Activated CD4-positive, alpha-beta T cell treated with anti-CD3 and anti-CD28 coated beads, Interleukin-2, Interleukin-6, amounts not matched to agents 100 ng/mL and 50 ng/mL, durations not matched to agents 16 hours and 8 hours (primary cell): ENCODE results near the gene ZNF774.
A peak's percentile ranks its signal among the peaks of the same experiment; 100 is the strongest.
"Not testable (repeated sequence)": the region's sequence is repeated elsewhere in the genome, so short reads cannot be mapped to it uniquely, and the experiment has no call there.

Source experiments
- DNase-seq: peaks from one replicate; pipeline ENCODE4 v3.0.0-alpha.2; 2020

ZNF774 gene

DNA sequence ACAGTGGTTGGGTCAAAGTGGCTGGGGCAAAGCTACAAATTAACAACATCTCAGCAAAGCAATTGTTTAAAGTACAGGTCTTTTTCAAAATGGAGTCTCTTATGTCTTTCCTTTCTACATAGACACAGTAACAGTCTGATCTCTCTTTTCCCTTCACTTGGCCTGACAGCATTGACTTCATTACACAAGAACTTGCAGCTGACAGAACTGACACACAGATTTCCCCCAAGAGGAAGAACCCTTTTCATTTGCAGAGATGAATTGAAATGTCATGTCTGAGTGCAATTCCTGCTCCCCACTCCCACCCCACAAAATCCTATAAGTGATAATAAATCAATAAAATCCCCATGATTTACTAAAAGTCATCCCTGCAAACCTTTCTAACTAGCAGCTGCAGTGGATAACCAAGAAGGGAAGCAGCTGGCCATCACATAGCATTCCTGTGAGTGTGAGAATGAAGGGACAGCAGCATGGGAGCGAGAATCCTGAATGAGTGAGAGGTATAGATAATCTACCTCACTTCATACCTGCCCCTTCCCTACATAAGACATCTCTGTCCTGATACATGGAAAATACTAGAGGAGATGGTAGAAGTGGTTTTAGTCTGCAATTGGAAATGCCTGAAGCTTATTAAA is 4.5 kb upstream of the ZNF774 start:
- not testable (repeated sequence) for DNase-seq

DNA sequence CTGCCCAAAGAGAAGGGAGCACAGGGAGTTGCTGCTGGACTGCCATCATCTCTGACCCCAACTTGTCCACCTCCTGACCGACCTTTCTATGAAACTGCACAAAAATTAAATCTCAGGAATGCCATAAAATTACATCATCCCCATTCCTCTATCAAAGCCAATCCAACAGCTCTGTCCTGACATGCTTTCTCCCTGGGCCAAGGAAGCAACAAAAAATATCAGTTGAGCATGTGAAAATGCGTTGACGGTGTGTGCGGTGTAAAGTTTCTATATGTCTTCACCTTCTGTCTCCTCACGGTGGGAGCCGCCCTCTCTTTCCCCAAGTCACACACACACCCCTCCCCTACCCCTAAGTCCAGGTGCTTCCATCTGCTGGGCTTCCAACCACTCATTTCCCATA is 3.6 kb upstream of the ZNF774 start:
- DNase-seq = no peak

DNA sequence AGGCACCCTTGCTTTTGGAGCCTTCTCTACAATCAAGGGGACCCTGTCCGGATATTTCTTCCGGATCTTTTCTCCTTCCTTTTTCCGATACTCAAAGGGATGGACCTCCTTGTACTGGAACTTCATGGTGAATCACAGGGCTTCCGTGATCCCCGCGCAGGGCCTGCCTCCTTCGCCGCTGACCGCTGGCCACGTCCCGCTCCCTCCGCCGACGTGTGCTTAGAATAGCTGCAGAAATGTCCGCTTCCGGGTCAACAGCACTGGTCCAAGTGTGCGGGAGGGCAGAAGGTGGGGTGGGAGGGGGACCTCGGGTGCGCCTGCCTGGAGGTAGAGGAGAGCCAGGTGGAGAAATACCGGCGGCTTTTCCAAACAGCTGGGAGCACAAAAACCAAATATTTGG is 3.0 kb upstream of the ZNF774 start:
- no peak for DNase-seq

DNA sequence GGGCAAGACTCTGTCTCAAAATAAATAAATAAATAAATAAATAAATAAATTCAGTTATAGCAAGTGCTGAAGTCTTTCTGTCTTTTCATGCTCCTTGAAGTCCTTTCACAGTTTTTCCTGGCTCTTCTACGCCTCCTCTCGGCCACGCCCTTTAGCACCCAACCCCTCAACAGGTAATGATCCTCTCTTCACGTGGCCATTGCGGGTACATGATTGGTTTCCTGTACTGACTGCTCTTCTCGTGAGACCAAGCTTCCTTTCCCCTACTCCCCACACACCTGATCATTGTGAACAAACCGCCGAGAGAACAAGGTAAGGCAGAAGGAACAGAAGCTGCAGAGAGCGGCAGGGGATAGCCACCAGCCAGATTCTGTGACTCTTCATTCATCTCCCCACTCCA is 2.3 kb upstream of the ZNF774 start:
- no peak for DNase-seq

DNA sequence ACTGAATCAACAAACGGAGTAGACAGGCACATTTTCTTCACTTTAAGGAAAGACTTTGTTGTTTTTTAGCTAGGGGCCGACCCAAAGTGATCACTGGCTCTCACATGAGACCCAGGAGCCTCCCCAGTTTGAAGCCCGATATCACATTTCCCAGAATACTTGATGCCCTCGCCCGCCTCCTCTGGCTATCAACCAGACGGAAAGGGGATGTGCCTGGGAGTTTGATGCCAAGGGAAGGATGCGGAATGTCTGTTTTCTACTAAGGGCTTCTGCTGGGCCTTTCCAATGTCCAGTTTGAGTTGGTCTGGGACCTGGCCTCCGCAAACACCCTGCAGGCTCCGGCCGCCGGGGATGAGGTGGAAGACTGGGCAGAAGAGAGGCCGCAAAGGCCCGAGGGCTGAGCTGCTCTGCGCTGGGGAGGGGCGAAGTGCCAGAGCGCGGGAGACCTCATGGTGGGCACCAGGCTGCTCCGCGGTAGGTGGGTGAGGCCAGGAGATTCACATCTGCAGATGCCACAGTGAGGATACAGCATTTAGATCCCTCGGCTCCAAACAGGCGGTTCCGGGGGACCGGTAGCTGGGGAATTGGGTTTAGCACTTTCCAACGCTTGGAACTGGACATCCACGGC is 491 bp upstream of the ZNF774 start:
- no peak for DNase-seq

DNA sequence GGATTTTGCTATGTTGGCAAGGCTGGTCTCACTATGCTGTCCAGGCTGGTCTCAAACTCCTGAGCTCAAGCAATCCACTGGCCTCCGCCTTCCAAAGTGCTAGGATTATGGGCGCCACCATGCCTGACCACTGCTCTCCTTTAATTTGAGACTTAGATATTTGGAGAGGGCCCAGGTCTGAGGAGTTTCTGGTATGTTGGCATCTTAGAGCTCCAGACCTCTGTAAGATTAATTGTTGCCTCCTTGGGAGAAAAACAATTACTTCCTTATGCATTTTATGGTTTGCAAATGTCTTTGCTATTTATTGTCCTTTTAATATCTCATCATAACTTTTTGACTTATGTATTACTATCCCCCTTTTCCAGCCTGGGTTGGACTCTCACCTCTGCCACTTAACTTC is 2.9 kb downstream of the ZNF774 start:
- DNase-seq = no peak

DNA sequence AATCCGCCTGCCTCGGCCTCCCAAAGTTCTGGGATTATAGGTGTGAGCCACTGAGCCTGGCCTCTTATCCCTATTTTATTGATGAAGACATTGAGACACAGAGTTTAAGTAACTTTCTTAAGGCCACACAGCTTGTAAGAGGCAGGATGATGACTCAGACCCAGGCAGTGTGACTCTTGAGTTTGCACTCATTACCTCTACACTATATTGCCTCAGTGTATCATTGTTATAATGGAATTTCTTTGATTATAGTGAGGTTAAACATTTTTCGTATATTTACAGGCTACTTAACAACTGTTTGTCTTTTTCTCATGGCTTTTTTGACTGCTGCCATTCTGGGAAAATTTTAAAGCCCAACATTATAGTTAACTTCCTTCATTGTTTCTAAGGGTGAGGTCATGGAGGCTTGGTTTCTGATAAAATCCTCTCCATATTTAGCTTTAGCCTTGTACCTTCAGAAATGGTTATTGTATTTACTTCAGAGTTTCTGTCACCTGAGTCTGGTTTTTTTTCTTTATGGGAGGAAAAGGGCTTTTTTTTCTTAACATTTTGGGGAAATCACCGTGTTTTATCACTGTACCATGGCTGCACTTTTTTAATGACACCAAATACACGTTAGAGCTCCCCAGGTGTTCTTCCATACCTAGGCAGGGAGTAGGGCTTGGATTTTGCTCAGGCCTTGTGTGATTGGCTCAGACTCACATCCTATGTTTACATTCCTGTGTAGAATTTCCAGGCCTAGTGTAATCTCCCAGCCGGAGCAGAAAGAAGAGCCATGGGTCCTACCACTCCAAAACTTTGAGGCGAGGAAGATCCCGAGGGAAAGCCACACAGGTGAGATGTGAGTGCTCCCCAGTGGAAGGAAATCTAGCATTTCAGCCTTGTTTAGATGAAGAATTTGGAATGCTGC is 6.3 kb downstream of the ZNF774 start:
- DNase-seq = no peak

DNA sequence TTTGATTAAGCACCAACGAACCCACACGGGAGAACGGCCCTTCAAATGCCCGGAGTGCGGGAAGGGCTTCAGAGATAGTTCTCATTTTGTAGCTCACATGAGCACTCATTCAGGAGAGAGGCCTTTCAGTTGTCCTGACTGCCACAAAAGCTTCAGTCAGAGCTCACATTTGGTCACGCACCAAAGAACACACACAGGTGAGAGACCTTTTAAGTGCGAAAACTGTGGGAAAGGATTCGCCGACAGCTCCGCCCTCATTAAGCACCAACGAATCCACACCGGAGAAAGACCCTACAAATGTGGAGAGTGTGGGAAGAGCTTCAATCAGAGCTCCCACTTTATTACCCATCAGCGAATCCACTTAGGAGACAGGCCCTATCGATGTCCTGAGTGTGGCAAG is 8.7 kb downstream of the ZNF774 start:
- no peak for DNase-seq

DNA sequence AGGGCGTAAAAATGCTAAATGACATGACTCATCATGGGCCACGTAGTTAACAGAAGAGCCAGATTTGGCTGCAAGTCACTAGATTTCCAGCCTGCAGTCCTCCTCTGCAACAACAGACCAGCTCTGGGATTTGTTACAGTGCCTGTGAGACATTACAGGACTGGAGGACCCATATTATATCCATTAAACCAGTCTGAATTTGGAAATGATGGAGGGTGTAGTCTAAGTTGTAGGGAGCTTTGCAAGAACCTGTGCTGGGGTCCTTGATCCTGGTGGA is 10.8 kb downstream of the ZNF774 start:
- no peak for DNase-seq

DNA sequence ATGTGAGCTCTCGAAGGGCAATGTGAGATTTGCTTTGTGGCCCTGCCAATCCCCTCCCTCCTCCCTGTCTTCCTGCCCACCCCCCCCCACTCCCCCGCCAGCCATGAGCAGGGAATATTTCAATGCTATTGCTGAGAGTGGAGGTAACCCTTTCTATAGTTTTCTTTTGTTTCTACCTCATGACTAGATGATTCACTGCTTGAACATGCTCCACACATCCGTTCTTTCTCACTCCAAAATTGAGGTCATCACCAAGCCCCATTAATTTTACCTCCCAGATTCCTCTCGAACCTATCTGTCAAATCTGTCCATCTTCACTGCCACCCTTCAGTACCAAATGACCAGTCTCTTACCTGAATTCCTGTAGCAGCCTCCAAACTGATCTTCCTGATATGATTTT is 12.2 kb downstream of the ZNF774 start:
- DNase-seq = no peak

DNA sequence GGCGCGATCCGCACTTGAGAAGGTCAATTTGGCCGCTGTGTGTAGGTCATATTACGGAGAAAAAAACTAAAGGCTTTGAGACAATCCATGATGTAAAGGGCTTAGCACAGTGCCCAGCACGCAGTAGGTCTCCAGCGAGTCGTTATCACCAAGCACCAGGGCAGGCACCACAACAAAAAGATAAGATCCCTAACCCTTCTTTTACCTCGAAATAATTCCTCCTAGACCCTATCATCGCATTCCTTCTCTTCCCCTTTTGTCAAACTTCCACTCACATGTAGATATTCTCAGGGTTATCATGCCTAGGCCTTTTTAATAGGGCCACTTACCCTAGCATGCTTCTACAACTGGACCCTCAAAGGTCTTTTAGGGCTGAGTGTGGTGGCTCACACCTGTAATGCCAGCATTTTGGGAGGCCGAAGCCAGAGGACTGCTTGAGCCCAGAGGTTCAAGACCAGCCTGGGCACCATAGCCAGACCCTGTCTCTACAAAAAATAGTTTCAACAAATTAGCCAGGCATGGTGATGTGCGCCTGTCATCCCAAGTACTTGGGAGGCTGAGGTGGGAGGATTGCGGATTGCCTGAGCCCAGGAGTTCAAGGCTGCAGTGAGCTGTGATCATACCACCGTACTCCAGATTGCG is 13.5 kb downstream of the ZNF774 start:
- no peak for DNase-seq

DNA sequence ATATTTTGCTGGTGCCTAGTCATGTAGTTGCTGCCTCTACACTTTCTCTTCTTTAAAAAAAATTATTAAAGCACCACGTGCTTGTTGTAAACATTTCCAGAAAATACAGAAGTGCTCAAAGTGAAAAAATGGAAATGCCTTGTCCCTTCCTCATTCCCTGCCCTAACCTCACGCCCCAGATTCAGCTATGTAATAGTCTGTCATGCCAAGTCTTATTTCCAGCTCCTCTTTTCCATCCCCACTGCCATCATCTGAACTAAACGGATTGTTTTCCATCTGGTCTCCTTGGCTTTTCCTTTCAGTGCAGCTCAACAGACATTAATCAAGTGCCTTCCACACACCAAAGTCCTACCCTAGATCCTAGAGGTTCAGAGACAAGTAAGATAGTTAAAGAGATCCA is 15.5 kb downstream of the ZNF774 start:
- no peak for DNase-seq

DNA sequence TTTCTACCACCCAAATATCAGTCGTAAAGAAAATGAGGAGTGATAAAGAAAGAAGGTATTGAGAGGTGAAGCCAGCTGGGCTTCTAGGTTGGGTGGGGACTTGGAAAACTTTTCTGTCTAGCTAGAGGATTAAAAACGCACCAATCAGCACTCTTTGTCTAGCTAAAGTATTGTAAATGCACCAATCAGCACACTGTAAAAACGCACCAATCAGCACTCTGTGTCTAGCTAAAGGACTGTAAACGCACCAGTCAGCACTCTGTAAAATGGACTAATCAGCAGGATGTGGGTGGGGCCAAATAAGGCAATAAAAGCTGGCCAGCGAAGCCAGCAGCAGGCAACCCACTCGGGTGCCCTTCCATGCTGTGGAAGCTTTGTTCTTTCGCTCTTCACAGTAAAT is 23.0 kb downstream of the ZNF774 start:
- DNase-seq = no peak

DNA sequence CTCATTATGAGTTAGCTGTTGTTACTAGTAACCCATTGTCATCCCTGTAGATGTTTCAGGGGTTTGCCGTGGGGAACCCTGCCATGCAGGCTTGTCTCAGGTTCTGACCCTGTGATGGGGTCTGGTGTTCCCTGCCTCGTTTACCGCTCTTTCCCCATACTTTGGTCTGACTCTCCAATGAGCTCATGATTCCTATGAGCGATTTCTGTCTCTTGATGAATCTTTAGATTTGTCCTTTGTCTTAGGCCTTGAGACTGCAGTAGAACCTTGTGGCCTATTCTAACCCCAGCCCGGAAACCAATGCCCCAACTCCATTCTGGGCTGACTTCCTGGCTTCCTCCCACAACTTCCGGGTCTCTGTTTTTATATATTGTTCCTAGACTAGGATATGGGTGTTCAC is 24.7 kb downstream of the ZNF774 start:
- peak; percentile 77 for DNase-seq

DNA sequence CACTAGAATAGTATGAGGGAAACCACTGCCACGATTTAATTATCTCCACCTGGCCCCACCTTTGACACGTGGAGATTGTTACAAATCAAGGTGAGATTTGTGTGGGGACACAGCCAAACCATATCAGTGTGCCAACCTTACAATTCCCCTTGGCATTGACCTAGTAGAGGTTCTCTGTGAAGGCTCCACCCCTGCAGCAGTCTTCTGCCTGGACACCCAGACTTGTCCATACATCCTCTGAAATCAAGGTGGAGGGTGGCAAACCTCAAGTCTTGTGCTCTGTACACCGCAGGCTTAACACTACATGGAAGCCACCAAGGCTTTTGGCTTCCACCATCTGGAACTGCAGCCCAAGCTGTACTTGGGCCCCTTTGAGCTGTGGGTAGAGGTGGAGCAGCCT is 27.2 kb downstream of the ZNF774 start:
- no peak for DNase-seq

DNA sequence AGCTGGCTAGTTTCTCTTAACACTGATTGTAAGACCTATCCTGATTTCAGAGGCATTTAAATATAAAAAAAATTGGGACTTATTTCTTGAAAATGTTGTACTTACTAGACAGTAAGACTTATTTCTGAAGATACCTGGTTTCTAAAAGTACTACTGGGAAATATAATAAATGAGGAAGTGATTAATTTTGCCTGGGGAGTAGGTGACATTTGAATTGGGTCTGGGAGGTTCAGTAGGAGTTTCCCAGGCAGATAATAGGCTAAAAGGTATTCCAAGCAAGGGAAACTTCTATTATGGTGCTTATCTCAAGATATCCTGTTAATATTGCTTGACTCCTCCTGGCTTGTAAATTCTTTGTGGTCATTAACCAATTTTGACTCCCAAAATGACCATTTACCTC is 29.4 kb downstream of the ZNF774 start:
- DNase-seq = no peak

DNA sequence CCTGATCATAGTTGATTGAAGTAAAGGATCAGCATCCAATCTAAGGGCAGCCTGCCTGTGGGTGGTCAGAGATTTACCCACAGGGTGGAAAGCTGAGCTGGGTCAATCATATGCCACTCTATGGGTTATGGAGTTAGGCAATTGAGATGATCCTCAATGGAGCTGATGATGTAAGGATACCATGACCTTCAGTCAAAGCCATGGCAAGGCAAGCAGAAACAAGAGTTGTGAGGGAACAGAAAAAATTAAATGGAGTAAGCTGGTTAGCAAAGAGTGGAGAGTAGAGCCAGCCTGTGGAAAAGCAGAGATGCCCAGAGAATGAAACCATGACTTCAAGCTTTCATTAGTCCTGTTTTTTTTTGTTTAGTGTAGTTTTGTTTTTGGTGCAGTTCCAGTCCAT is 30.2 kb downstream of the ZNF774 start:
- DNase-seq = no peak

DNA sequence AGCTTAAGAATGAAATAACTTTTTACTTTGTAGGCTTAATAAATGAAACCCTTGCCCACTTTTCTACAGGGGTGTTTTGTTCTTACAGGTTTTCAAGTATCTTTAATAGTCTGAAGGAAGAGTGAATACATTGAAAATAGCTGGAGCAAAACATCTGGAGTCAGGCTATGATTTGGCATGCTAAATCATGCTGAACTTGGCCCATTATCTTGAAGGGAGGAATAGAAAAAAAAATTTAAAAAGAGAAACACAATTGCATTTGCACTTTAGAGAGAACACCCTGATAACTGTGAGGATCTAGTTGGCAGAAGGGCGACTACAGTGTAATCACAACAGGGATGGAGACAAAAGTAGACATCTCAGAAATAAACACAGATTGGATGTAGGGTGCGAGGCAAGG is 34.1 kb downstream of the ZNF774 start:
- DNase-seq = no peak

DNA sequence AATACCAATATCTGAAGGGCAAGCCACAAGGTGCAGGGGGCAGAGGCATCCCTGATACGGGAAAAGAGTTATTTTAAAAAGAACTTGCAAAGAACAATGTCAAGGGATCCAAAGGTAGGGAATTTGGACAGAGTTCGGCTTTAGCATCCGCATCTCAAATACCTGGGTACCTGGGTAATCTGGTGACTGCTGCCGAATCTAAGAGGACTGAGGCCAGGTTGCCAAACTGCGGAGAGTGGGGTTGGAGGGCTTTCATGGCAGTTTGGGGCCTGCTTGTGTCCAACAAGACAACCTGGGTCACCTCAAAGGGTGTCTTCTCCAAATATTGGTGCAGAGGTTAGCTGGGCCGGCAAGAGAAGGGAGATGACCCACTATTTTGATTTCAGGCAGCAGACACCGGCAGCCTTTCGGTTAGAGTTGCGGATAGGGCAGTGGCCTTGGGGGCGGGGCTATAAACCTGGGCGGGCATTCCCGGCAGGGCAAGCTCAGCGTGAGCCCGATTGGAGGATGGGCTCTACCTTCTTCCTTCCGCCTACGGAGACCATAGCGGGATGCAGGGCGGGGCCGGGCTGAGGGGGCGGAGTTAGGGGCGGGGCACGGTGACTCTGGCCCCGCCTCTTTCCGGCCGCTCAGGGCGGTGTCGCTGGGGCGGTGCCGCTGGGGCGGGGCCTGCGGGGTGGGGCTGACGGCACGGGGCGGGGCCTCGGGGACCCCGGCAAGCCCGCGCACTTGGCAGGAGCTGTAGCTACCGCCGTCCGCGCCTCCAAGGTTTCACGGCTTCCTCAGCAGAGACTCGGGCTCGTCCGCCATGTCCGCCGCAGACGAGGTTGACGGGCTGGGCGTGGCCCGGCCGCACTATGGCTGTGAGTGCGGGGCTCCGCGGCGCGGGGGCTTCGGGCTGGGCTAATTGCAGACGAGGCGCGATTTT is 35.7 kb downstream of the ZNF774 start, which contains the start of gene IQGAP1:
IQGAP1 (plus strand) TSS at position 709 of the 928 bp plus-strand sequence; CDS start at position 809, 100 bp downstream.
- peak; percentile 99 for DNase-seq

DNA sequence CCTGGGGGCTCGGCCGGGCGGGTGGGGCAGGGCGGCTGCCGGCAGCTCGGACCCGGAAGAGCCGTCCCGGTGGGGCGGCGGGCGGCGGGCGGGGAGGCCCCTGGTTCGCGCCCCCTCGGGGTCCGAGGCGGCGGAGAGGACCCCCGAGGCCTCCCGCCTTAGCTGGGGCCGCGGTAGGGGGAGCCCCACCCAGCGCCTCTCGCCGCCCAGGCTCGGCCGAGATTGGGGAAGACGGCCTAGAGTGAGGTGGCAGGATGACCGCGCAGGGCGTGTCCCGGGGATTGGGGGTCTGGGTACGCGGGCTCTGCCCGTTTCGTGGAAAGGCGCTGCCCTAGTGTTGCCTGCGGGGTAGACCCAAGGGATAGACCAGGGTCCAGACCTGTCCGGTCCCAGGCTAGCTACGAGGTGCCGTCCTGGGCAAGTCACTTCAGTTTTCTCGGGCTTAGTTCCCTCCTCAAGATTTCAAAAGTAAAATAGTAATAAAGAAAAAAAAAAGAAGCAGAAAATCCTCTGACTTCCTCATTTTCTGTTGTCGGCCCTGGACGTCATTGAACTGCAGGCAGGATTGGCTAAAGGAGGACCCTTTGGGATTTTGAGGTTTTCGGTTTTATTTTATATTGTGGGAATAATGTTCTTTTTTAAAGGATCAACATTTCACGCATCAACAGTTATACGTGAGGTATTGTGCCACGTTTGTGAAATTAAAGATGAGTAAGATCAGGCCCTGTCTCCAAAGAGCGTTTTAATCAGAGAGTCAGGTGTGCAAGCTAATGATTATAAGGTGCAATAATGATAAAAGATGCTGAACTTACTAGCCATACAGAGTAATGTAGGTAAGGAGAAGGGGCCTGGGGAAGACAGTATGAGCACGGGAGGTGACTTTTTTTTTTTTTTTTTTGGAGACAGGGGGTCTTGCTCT is 36.6 kb downstream of the ZNF774 start:
- DNase-seq = peak; percentile 71

DNA sequence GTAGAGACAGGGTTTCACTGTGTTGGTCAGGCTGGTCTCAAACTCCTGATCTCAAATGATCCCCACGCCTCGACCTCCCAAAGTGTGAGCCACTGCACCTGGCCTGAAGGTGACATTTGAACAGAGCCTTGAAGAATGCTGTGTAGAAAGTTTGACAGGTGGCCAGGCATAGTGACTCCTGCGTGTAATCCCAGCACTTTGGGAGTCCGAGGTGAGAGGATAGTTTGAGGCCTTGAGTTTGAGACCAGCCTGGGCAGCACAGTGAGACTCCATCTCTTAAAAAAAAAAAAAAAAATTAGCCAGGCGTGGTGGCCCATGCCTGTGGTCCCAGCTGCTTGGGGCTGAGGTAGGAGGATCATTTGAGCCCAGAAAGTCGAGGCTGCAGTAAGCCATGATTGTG is 37.4 kb downstream of the ZNF774 start:
- DNase-seq = no peak
